BE2C (cell line): ENCODE data around the gene TMUB2.

Source experiments
- DNase-seq: peaks from one replicate; pipeline ENCODE4 v3.0.0-alpha.2; 2020
- H3K27me3 ChIP-seq: fragments of 250-450 bp; sonication (Bioruptor Pico); 2 replicates; pipeline ENCODE4 v1.5.1; 2020; ENCODE audit warnings: mild to moderate bottlenecking
- H3K36me3 ChIP-seq: fragments of 250-450 bp; sonication (Bioruptor Pico); 2 replicates; pipeline ENCODE4 v1.5.1; 2020; ENCODE audit warnings: mild to moderate bottlenecking
- H3K4me1 ChIP-seq: fragments of 250-450 bp; sonication (Bioruptor Pico); 2 replicates; pipeline ENCODE4 v1.5.1; 2020
- H3K4me3 ChIP-seq: 2 replicates; pipeline ENCODE4 v1.5.1; 2011; ENCODE audit warnings: low read depth, low read length
- H3K9me3 ChIP-seq: fragments of 250-450 bp; sonication (Bioruptor Pico); 2 replicates; pipeline ENCODE4 v1.5.1; 2020
- TF ChIP-seq, protein P1 (sequence below): IDR thresholded peaks from 2 replicates; pipeline ENCODE4 v1.5.1; 2012; ENCODE audit warnings: mild to moderate bottlenecking, low read depth, low read length

The TMUB2 gene

DNA sequence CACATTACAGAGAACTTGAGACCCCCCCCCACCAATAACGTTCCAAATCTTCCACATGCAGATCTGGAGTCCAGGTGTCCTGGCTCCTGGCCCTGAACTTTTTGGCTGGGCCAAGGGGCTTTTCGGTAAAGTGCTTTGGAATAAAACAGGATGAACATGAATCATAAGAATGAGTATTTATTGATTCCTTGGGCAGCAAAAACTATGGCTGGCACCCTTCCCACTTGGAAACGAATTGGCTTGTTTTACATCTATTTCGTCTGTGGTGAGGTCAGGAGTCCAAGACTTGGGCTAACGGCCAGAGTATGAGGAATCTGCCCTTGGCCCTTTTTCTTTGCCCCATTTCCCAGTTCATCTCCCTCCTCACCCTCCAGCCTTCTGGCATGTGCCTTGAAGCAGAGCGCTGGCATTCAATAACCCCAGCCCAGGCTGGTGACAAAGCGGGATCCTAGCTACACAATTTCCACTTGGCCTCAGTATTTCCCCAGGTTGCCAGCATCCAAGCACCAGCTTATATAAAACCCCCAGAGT is 36.8 kb downstream of the TMUB2 start:
- TF ChIP-seq, protein P1, sequence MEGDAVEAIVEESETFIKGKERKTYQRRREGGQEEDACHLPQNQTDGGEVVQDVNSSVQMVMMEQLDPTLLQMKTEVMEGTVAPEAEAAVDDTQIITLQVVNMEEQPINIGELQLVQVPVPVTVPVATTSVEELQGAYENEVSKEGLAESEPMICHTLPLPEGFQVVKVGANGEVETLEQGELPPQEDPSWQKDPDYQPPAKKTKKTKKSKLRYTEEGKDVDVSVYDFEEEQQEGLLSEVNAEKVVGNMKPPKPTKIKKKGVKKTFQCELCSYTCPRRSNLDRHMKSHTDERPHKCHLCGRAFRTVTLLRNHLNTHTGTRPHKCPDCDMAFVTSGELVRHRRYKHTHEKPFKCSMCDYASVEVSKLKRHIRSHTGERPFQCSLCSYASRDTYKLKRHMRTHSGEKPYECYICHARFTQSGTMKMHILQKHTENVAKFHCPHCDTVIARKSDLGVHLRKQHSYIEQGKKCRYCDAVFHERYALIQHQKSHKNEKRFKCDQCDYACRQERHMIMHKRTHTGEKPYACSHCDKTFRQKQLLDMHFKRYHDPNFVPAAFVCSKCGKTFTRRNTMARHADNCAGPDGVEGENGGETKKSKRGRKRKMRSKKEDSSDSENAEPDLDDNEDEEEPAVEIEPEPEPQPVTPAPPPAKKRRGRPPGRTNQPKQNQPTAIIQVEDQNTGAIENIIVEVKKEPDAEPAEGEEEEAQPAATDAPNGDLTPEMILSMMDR, result no peak

DNA sequence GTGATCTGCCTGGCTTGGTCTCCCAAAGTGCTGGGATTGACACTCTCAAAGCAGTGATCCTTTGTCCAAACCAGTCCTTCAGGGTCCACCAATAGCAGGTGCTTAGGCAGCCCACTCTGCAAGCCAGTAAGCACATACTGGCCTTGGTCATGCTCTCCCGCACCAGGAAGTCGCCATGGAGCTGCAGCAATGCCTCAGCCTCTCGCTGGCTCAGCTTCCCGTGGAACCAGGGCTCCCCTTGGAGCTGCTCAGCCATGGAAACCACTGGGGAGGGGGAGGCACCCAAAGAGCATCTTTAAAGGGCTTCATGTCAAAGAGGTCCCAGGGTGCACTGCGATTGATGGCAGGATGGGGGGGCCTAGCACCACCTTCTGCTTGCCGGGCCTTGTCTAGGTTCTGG is 42.3 kb downstream of the TMUB2 start:
- H3K4me3 ChIP-seq, result no peak overlapping the region
- DNase-seq, result no peak
- no peaks in the 10 kb centered on the region for H3K9me3 ChIP-seq
- H3K36me3 ChIP-seq, result no peaks in the 10 kb centered on the region
- H3K27me3 ChIP-seq, result no peaks in the 10 kb centered on the region
- no peaks in the 10 kb centered on the region for H3K4me1 ChIP-seq
- TF ChIP-seq, protein P1, result no peak

More for the DNA sequence above, 36.8 kb downstream of the TMUB2 start:
- H3K4me3 ChIP-seq, result no peak overlapping the region
- peaks cover 5% of the 10 kb centered on the region for H3K36me3 ChIP-seq
- DNase-seq, result no peak
- H3K9me3 ChIP-seq, result no peaks in the 10 kb centered on the region
- no peaks in the 10 kb centered on the region for H3K27me3 ChIP-seq
- peaks cover 5% of the 10 kb centered on the region for H3K4me1 ChIP-seq

DNA sequence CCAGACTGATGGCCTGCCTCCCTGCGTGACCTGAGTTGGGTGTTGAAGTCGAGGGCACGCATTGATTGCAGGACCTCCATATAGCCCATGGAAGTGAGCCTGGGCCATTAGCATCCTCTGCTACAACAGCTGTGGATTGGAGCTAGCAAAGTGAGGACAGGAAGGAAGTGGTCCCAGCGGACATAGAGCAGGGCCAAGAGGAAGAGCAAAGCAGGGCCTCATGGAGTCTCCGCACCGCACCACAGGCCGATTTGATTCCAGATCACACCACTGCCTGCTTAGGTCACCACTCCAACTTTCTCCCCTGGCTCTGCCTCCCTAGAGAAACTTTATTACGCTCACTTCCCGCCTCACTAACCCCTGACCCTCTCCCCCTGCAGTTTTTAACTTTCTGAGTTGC is 43.4 kb downstream of the TMUB2 start:
- DNase-seq, result no peak
- TF ChIP-seq, protein P1, result no peak
- Histone ChIP-seq H3K4me1 (no peaks in the 10 kb centered on the region), H3K36me3 (no peaks in the 10 kb centered on the region), H3K4me3 (no peak overlapping the region), H3K9me3 (no peaks in the 10 kb centered on the region), H3K27me3 (no peaks in the 10 kb centered on the region)

DNA sequence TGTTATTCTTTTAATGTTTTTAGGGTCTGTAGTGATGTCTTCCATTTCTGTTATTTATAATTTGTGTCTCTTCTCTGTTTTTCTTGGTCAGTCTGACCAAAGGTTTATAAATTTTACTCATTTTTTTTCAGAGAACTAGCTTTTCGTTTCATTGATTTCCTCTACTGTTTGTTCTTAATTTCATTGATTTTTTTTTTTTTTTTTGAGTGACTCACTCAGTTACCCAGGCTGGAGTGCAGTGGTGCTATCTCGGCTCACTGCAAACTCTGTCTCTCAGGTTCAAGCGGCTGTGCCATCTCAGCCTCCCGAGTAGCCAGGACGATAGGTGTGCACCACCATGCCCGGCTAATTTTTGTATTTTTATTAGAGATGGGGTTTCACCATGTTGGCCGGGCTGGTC is 45.3 kb downstream of the TMUB2 start:
- TF ChIP-seq, protein P1, result no peak
- no peaks in the 10 kb centered on the region for H3K9me3 ChIP-seq
- H3K4me3 ChIP-seq, result no peak overlapping the region
- no peaks in the 10 kb centered on the region for H3K4me1 ChIP-seq
- DNase-seq, result no peak
- no peaks in the 10 kb centered on the region for H3K27me3 ChIP-seq
- no peaks in the 10 kb centered on the region for H3K36me3 ChIP-seq

DNA sequence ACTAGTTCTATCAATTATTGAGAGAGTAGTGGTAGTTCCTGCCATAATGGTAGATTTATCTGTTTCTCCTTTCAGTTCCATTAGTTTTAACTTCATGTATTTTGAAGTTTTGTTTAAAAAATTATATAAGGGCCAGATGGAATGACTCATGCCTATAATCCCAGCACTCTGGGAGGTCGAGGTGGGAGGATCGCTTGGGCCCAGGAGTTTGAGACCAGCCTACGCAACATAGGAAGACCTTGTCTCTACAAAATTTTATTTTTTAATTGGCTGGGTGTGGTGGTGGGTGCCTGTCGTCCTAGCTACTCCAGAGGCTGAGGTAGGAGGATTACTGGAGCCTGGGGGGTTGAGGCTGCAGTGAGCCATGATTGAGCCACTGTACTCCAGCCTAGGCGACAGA is 46.8 kb downstream of the TMUB2 start:
- Histone ChIP-seq H3K36me3 (no peaks in the 10 kb centered on the region), H3K27me3 (no peaks in the 10 kb centered on the region), H3K4me1 (no peaks in the 10 kb centered on the region), H3K4me3 (no peak overlapping the region), H3K9me3 (no peaks in the 10 kb centered on the region)
- TF ChIP-seq, protein P1, result no peak
- DNase-seq, result no peak

DNA sequence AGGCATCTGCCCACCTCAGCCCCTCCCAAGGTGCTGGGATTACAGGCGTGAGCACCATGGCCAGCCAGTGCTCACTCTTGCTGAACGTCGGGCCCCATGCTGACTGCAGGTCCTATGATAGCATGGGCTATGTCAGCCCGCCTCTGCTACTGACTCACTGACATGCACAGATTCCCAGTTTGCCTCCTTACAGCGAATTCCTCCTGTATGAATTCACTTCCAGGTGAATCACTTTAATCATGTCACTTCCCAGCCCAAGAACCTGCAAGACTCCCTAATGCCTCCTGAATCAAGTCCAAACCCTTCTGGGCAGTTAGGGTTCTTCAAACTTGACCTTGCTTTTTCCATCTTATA is 48.8 kb downstream of the TMUB2 start:
- Histone ChIP-seq H3K36me3 (no peaks in the 10 kb centered on the region), H3K4me1 (no peaks in the 10 kb centered on the region; the same call in 1 of the 2 replicates), H3K9me3 (no peaks in the 10 kb centered on the region), H3K27me3 (no peaks in the 10 kb centered on the region), H3K4me3 (no peak overlapping the region)
- TF ChIP-seq, protein P1, result no peak
- DNase-seq, result no peak
